ENCODE measurements around the gene SEPTIN6.

DNA sequence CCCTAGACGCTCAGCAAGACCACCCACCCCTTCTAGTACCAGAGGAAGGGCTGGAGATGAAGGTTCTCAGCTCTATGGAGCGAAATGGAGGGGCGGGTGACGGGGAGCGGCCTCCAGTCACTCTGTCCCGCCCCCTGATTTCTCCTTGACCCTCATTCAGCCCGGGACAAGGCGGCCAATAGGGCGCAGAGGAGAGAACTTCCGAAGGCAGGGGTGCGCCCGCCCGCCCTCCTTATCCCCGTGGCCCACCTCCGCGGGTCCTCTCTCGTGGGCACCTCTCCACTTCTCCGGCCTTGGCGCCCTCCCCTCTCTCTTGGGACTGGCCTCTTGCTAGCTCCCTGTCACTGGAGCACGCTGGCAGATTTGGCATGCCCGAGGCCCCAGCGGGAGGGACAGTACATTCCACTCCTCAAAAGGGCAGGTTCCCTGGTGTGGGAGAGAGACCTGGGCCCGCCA lies 1.1 kb upstream of the SEPTIN6 start:
- no peak for TF ChIP-seq CTCF (conservative IDR thresholded peaks at IDR 0.05; ENCODE audit: low read depth, low read length)
- no peak for TF ChIP-seq EZH2 (IDR thresholded peaks at IDR 0.05; ENCODE audit: low read length, unreplicated experiment)
- TF ChIP-seq EZH2phosphoT487 (IDR thresholded peaks at IDR 0.05; ENCODE audit: borderline replicate concordance, low read length) = no peak

Measured in PC-3 (cell line).